ENCODE data around the gene TSPAN5.
"Not testable (repeated sequence)": the region's sequence is repeated elsewhere in the genome, so short reads cannot be mapped to it uniquely, and the experiment has no call there.

The TSPAN5 gene

DNA sequence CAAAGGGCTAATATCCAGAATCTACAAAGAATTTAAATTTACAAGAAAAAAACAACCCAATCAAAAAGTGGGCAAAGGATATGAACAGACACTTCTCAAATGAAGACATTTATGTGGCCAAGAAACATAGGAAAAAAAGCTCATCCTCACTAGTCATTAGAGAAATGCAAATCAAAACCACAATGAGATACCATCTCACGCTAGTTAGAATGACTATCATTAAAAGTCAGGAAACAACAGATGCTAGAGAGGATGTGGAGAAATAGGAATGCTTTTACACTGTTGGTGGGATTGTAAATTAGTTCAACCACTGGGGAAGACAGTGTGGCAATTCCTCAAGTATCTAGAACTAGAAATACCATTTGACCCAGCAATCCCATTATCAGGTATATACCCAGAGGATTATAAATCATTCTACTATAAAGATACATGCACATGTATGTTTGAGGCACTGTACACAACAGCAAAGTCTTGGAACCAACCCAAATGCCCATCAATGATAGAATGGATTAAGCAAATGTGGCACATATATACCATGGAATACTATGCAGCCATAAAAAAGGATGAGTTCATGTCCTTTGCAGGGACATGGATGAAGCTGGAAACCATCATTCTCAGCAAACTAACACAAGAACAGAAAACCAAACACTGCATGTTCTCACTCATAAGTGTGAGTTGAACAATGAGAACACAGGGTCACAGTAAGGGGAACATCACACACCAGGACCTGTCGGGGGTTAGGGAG lies 197.1 kb downstream of the TSPAN5 start:
- not testable (repeated sequence) for H3K27me3 ChIP-seq (ENCODE audit: insufficient read depth, low read length); H3K36me3 ChIP-seq (ENCODE audit: insufficient read depth, low read length); H3K4me1 ChIP-seq (ENCODE audit: insufficient read depth, low read length); H3K4me3 ChIP-seq (ENCODE audit: low read length); H3K9me3 ChIP-seq (ENCODE audit: low read length); H2AFZ ChIP-seq (ENCODE audit: low read depth, low read length)

DNA sequence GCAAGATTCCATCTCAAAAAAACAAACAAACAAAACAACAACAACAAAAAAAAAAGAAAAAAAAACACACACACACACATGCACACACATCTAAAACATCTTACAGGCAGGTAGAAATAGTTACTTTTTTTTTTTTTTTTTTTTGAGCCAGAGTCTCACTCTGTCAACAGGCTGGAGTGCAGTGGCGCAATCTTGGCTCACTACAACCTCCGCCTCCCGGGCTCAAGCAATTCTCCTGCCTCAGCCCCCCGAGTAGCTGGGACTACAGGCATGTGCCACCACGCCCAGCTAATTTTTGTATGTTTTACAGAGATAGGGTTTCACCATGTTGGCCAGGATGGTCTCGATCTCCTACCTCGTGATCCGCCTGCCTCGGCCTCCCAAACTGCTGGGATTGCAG lies 201.0 kb downstream of the TSPAN5 start:
- H3K4me3 ChIP-seq (ENCODE audit: low read length); H3K4me1 ChIP-seq (ENCODE audit: insufficient read depth, low read length); H3K27me3 ChIP-seq (ENCODE audit: insufficient read depth, low read length); H3K36me3 ChIP-seq (ENCODE audit: insufficient read depth, low read length); H3K9me3 ChIP-seq (ENCODE audit: low read length); H2AFZ ChIP-seq (ENCODE audit: low read depth, low read length): not testable (repeated sequence)

DNA sequence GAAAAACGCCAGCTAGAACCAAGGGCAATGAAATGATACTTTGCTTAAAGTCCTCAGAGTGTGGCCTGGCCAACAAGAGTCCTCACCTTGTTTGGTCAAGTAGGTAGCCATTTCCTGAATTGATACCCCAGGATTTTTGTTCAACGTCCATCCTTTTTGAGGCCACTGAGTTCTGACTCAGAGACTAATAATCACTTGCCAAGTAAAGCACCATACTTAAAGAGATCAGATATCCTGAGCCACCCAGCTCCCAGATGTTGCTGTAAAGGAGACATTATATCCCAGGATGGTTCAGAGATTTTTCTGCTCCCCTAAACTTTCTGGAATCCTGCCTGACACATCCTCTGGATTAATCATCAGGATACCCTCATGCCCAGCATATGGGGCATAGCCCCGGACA lies 206.3 kb downstream of the TSPAN5 start:
- H3K27me3 ChIP-seq (ENCODE audit: insufficient read depth, low read length), result no peaks in the 10 kb centered on the region
- H3K4me1 ChIP-seq (ENCODE audit: insufficient read depth, low read length), result no peaks in the 10 kb centered on the region
- H3K4me3 ChIP-seq (ENCODE audit: low read length), result no peak overlapping the region

DNA sequence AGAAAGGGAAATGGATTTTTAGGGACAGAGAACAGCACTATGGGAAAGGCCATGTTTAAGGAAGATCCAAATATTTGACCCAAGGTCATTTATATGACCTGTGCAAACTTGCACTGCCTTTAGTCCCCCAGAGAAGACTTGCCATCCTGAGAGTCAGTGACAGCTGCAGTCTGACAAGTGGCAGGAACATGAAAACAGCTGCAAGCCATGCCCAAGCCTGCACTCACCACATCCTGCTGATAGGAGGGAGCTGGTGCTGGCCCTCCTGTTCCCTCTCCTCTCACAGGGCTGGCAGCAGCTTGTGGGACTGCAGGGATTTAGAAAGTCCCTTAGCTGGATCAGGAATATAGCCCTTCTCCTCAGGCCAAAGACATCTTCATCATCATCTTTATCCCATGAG lies 209.5 kb downstream of the TSPAN5 start:
- no peaks in the 10 kb centered on the region for H3K27me3 ChIP-seq (ENCODE audit: insufficient read depth, low read length)
- H2AFZ ChIP-seq (ENCODE audit: low read depth, low read length), result no peak overlapping the region
- H3K9me3 ChIP-seq (ENCODE audit: low read length), result no peaks in the 10 kb centered on the region
- H3K4me1 ChIP-seq (ENCODE audit: insufficient read depth, low read length), result no peaks in the 10 kb centered on the region
- no peaks in the 10 kb centered on the region for H3K36me3 ChIP-seq (ENCODE audit: insufficient read depth, low read length)
- no peak overlapping the region for H3K4me3 ChIP-seq (ENCODE audit: low read length)

More for the DNA sequence above, 206.3 kb downstream of the TSPAN5 start:
- H3K36me3 ChIP-seq (ENCODE audit: insufficient read depth, low read length), result no peaks in the 10 kb centered on the region
- no peak overlapping the region for H2AFZ ChIP-seq (ENCODE audit: low read depth, low read length)
- H3K9me3 ChIP-seq (ENCODE audit: low read length), result no peaks in the 10 kb centered on the region

DNA sequence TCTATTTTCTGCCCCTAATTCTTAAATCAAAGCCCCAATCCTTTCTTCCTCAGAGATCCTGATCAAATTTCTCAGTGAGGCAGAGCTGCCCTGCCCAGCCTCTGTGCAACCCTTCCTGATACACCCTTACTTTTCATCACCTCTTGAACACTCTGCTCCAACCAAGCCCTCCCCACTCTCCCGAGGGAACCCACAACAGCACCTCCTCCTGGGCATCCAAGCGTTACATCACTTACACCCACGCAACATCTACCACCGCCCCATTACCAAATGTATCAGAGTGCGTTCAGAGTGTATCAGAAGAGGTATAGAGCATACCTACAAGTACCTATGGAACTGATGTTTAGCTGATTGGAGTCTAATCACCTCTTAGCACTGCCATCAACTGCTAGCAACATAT lies 210.8 kb downstream of the TSPAN5 start:
- Histone ChIP-seq H3K4me3 (ENCODE audit: low read length) (no peak overlapping the region), H3K36me3 (ENCODE audit: insufficient read depth, low read length) (peaks cover 6% of the 10 kb centered on the region), H3K9me3 (ENCODE audit: low read length) (no peaks in the 10 kb centered on the region), H3K27me3 (ENCODE audit: insufficient read depth, low read length) (no peaks in the 10 kb centered on the region), H3K4me1 (ENCODE audit: insufficient read depth, low read length) (no peaks in the 10 kb centered on the region), H2AFZ (ENCODE audit: low read depth, low read length) (no peak overlapping the region)

DNA sequence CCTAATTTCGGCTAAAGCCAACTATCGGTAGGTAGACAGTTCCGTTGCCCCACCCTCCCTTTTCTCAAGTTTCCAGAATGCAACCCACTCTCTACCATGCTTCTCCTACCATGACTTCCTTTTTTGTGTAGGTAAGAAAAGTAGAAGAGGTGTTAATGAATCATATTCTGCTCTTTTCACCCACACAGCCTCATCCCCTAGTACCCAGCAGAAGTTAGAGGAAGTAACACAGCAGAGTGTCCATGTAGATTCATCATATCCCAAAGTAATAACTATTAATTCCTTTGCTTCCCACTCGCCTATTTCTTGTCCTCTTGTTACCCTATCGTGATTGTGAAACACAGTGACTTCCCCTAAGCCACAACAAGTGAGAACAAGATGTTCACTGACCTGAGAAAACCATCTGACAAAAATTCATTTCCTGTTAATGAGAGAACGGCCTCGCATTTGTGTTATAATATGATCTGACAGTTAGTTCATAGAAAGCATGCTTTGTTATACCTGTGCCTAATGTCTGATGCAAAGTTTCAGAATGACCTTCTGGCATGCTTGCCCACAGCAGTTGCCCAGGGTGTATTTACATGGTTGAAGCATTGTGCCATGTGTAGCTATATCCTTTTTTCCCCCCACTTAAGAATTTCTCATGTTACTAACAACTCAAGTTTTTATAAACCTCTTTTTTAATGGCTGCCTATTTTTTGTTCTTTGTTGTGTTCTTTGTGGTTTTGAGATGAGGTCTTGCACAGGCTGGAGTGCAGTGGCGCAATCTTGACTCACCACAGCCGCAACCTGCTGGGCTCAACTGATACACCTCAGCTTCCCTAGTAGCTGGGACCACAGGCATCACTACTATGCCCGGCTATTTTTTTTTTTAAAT lies 211.7 kb downstream of the TSPAN5 start:
- H3K9me3 ChIP-seq (ENCODE audit: low read length), result no peaks in the 10 kb centered on the region
- H3K36me3 ChIP-seq (ENCODE audit: insufficient read depth, low read length), result peaks cover 16% of the 10 kb centered on the region
- H3K27me3 ChIP-seq (ENCODE audit: insufficient read depth, low read length), result no peaks in the 10 kb centered on the region
- no peaks in the 10 kb centered on the region for H3K4me1 ChIP-seq (ENCODE audit: insufficient read depth, low read length)
- no peak overlapping the region for H2AFZ ChIP-seq (ENCODE audit: low read depth, low read length)
- H3K4me3 ChIP-seq (ENCODE audit: low read length), result no peak overlapping the region

DNA sequence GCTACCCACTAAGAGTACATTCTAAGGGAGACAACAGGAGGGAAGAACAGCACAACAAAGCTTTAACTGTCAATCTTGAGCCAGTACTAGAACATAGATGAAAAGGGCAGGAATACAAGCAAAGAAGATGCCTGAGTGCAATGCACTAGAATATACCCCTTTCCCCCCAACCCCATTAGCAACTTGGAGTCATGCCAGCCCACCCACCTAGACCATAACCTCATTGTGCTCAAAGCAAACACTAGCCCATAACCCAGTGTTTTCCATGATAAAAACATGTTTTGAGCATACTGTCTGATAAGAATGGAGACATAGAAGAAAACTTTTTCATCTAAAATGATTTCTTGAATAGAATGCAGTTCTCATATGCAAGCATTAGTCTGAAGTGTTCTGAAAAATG lies 214.0 kb downstream of the TSPAN5 start:
- no peaks in the 10 kb centered on the region for H3K9me3 ChIP-seq (ENCODE audit: low read length)
- H3K36me3 ChIP-seq (ENCODE audit: insufficient read depth, low read length), result peaks cover 18% of the 10 kb centered on the region

DNA sequence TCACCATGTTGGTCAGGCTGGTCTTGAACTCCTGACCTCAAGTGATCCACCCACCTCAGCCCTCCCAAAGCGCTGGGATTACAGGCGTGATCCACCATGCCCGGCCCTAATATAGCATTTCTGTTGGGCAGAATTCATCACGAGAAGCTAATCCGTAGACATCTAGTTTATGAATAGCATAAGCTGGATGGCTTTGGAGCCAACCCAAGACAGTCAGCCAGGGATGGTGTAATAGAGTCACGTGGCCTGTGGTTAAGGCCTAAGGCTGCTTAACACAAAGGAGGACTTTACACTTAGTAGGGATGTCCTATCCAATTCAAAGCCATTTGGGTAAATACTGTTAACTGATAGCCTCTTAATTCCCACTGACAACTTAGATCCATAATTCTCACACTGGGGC lies 223.6 kb downstream of the TSPAN5 start:
- H2AFZ ChIP-seq (ENCODE audit: low read depth, low read length), result no peak overlapping the region
- no peak overlapping the region for H3K4me3 ChIP-seq (ENCODE audit: low read length)
- no peaks in the 10 kb centered on the region for H3K9me3 ChIP-seq (ENCODE audit: low read length)
- H3K36me3 ChIP-seq (ENCODE audit: insufficient read depth, low read length), result peaks cover 10% of the 10 kb centered on the region
- H3K27me3 ChIP-seq (ENCODE audit: insufficient read depth, low read length), result no peaks in the 10 kb centered on the region
- peaks cover 2% of the 10 kb centered on the region for H3K4me1 ChIP-seq (ENCODE audit: insufficient read depth, low read length)

More for the DNA sequence above, 214.0 kb downstream of the TSPAN5 start:
- H3K4me1 ChIP-seq (ENCODE audit: insufficient read depth, low read length), result no peaks in the 10 kb centered on the region
- H2AFZ ChIP-seq (ENCODE audit: low read depth, low read length), result no peak overlapping the region
- no peaks in the 10 kb centered on the region for H3K27me3 ChIP-seq (ENCODE audit: insufficient read depth, low read length)
- H3K4me3 ChIP-seq (ENCODE audit: low read length), result no peak overlapping the region

DNA sequence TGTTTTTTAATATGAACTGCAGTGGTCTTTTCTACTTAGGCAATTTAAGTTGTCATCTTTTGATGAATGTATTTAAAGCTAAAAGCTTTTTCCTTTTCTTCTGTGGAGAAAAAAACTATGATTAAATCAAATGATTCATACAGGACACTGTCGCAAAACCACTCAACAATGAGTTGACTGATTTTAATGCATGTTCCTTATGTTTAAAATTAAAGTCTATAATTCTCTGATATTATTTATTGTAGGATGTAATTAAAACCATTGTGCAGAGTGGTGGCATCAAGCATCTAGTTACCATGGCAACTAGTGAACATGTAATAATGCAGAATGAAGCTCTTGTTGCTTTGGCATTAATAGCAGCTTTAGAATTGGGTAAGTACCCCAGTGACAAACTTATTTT lies 224.7 kb downstream of the TSPAN5 start:
- no peaks in the 10 kb centered on the region for H3K9me3 ChIP-seq (ENCODE audit: low read length)
- H3K36me3 ChIP-seq (ENCODE audit: insufficient read depth, low read length), result peaks cover 10% of the 10 kb centered on the region
- H2AFZ ChIP-seq (ENCODE audit: low read depth, low read length), result no peak overlapping the region
- H3K27me3 ChIP-seq (ENCODE audit: insufficient read depth, low read length), result no peaks in the 10 kb centered on the region
- no peak overlapping the region for H3K4me3 ChIP-seq (ENCODE audit: low read length)
- peaks cover 2% of the 10 kb centered on the region for H3K4me1 ChIP-seq (ENCODE audit: insufficient read depth, low read length)

DNA sequence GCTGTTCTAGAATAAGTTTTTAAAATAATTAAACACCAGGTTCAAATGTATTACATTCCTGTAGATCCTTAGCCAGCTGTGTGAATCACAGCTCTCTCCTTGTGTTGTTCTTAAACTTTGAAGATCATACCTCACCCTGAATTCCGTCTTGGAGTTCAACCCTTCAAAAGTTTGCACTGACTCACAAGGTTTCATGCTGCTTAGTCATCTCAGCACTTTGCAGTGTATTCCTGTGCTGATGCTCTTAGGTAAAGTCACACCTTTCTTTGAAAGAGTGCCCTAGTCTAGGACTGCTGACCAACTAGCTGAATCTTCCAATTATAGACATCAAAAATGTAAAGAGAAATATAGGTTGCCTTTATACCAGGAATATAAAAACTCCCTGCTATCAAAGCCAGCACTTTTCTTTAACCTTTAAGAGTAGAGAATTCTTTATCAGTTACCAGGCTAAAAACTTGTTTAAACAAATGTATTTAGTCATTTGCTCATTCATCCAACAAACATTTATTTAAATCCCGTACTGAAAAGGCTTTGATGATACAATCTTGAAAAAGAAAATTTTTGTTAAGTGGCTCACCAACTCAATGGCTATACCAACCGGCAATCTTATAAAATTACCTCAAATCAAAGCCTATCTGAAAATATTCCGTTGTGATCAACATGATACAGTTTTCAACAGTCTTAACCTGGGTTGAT lies 227.6 kb downstream of the TSPAN5 start:
- Histone ChIP-seq H3K4me3 (ENCODE audit: low read length) (no peak overlapping the region), H3K36me3 (ENCODE audit: insufficient read depth, low read length) (peaks cover 9% of the 10 kb centered on the region), H2AFZ (ENCODE audit: low read depth, low read length) (no peak overlapping the region), H3K9me3 (ENCODE audit: low read length) (no peaks in the 10 kb centered on the region), H3K4me1 (ENCODE audit: insufficient read depth, low read length) (peaks cover 2% of the 10 kb centered on the region), H3K27me3 (ENCODE audit: insufficient read depth, low read length) (no peaks in the 10 kb centered on the region)

DNA sequence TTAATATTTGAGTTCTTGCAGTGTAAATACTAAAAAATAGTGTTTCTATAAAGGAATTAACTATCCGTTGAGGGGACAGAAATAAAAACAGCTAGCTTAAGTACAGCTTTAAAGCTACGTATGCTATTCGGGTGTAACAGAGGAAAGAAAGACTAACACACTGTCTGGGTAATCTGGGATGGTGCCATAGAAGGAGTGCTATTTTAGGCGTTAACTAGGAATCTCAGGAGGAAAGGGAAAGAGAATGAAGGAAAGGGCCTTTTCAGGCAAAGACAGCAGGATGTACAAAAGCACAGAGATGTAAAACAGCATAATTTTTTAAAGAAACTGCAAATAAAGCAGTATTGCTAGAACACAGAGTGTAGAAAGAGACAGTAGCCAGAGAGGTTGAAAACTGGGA lies 235.4 kb downstream of the TSPAN5 start:
- no peaks in the 10 kb centered on the region for H3K27me3 ChIP-seq (ENCODE audit: insufficient read depth, low read length)
- H3K36me3 ChIP-seq (ENCODE audit: insufficient read depth, low read length), result peaks cover 20% of the 10 kb centered on the region
- H3K9me3 ChIP-seq (ENCODE audit: low read length), result peaks cover 3% of the 10 kb centered on the region
- H2AFZ ChIP-seq (ENCODE audit: low read depth, low read length), result no peak overlapping the region
- no peaks in the 10 kb centered on the region for H3K4me1 ChIP-seq (ENCODE audit: insufficient read depth, low read length)
- no peak overlapping the region for H3K4me3 ChIP-seq (ENCODE audit: low read length)

DNA sequence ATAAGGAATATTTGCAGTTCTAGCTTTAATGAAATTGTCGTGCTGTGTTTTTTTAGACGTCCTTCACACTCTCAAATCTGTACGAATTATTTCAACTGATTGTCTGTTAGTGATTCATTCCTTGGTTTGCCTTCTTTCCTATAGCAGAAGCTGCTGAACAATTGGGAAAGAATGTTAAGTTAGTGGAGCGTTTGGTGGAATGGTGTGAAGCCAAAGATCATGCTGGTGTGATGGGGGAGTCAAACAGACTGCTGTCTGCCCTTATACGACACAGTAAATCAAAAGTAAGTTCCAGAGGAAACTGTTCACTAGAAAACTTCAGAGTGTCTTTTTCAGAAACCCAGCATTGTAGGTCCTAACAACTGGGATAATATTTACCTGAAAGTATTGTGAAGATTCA lies 237.3 kb downstream of the TSPAN5 start:
- Histone ChIP-seq H3K36me3 (ENCODE audit: insufficient read depth, low read length) (peaks cover 26% of the 10 kb centered on the region), H3K4me3 (ENCODE audit: low read length) (no peak overlapping the region), H3K27me3 (ENCODE audit: insufficient read depth, low read length) (no peaks in the 10 kb centered on the region), H3K9me3 (ENCODE audit: low read length) (peaks cover 3% of the 10 kb centered on the region), H2AFZ (ENCODE audit: low read depth, low read length) (no peak overlapping the region), H3K4me1 (ENCODE audit: insufficient read depth, low read length) (no peaks in the 10 kb centered on the region)

All from neuron (in vitro differentiated cells).